ENCODE measurements around the gene NFATC2IP.

The NFATC2IP gene

GRCh38 chr16:28950648-28951409, at the start of gene NFATC2IP:
NFATC2IP (plus strand) TSS chr16:28950937; CDS start chr16:28951012, 75 bp downstream.
- DNase-seq (ENCODE audit: low read depth in 2 of 2), result peak; percentile 100

GRCh38 chr16:28901862-28902261, 48.9 kb upstream of the NFATC2IP start:
- no peak for DNase-seq (ENCODE audit: low read depth in 2 of 2)

GRCh38 chr16:28902909-28903308, 47.8 kb upstream of the NFATC2IP start:
- no peak for DNase-seq (ENCODE audit: low read depth in 2 of 2)

- no peak for DNase-seq (ENCODE audit: low read depth in 2 of 2)
Measured at GRCh38 chr16:28903344-28904042, 47.2 kb upstream of the NFATC2IP start.

- DNase-seq (ENCODE audit: low read depth in 2 of 2), result no peak
Measured at GRCh38 chr16:28904363-28904762, 46.4 kb upstream of the NFATC2IP start.

GRCh38 chr16:28904828-28905227, 45.9 kb upstream of the NFATC2IP start:
- DNase-seq (ENCODE audit: low read depth in 2 of 2), result no peak

GRCh38 chr16:28905229-28905754, 45.4 kb upstream of the NFATC2IP start:
- no peak for DNase-seq (ENCODE audit: low read depth in 2 of 2)

- no peak for DNase-seq (ENCODE audit: low read depth in 2 of 2)
Measured at GRCh38 chr16:28905800-28906372, 44.9 kb upstream of the NFATC2IP start.

- no peak for DNase-seq (ENCODE audit: low read depth in 2 of 2)
Measured at GRCh38 chr16:28910086-28911031, 40.4 kb upstream of the NFATC2IP start.

GRCh38 chr16:28912558-28912957, 38.2 kb upstream of the NFATC2IP start:
- no peak for DNase-seq (ENCODE audit: low read depth in 2 of 2)

GRCh38 chr16:28913946-28914724, 36.6 kb upstream of the NFATC2IP start:
- DNase-seq (ENCODE audit: low read depth in 2 of 2), result no peak

GRCh38 chr16:28915181-28915580, 35.6 kb upstream of the NFATC2IP start:
- peak; percentile 23 to 30 for DNase-seq (ENCODE audit: low read depth in 2 of 2)

GRCh38 chr16:28917095-28917494, 33.6 kb upstream of the NFATC2IP start:
- no peak for DNase-seq (ENCODE audit: low read depth in 2 of 2)

GRCh38 chr16:28918698-28919097, 32.0 kb upstream of the NFATC2IP start:
- no peak for DNase-seq (ENCODE audit: low read depth in 2 of 2)

GRCh38 chr16:28923231-28923587, 27.5 kb upstream of the NFATC2IP start:
- DNase-seq (ENCODE audit: low read depth in 2 of 2), result no peak

- no peak for DNase-seq (ENCODE audit: low read depth in 2 of 2)
Measured at GRCh38 chr16:28923652-28924398, 26.9 kb upstream of the NFATC2IP start.

GRCh38 chr16:28924399-28924761, 26.4 kb upstream of the NFATC2IP start:
- DNase-seq (ENCODE audit: low read depth in 2 of 2), result no peak

GRCh38 chr16:28924762-28925385, 25.9 kb upstream of the NFATC2IP start, which contains the start of gene RABEP2:
RABEP2 (minus strand) TSS chr16:28925238; CDS start chr16:28925163, 75 bp downstream.
- DNase-seq (ENCODE audit: low read depth in 2 of 2), result peak; percentile 61 to 70
